ENCODE measurements around the gene GATAD2A. TPM values are rescaled to one million over a fixed set of nuclear protein-coding genes. Genes with fewer than 3 reads are reported as not detected.

The GATAD2A gene
- total and polyA plus RNA-seq, 2 of the 8 experiments (the other 6 are each of a cell fraction or from before 2014, with no cell fraction given) = 38.4 to 205 TPM

- no peak for TF ChIP-seq MAFK (IDR thresholded peaks at IDR 0.05; ENCODE audit: low read depth, low read length)
- TF ChIP-seq CTBP2 (IDR thresholded peaks at IDR 0.05; ENCODE audit: borderline replicate concordance, insufficient read depth, insufficient read length, low read length) = no peak
- TF ChIP-seq, protein P1, sequence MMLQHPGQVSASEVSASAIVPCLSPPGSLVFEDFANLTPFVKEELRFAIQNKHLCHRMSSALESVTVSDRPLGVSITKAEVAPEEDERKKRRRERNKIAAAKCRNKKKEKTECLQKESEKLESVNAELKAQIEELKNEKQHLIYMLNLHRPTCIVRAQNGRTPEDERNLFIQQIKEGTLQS (IDR thresholded peaks at IDR 0.05; ENCODE audit: insufficient read depth, low read depth, low read length) = no peak
- no peak for TF ChIP-seq NRF1 (IDR thresholded peaks at IDR 0.05; ENCODE audit: low read depth, low read length)
- no peak for TF ChIP-seq JUND (IDR thresholded peaks at IDR 0.05; ENCODE audit: low read length)
- no peak for TF ChIP-seq TBP (IDR thresholded peaks at IDR 0.05; ENCODE audit: low read depth, low read length)
Observed at GRCh38 chr19:19548915-19549759, 143.7 kb downstream of the GATAD2A start (continued).

Data from H1 (cell line).